ENCODE measurements around the gene TCERG1.

TCERG1 gene

GRCh38 chr5:146446861-146447733, at the start of gene TCERG1:
TCERG1 (plus strand) TSS chr5:146447333; CDS start chr5:146447350, 17 bp downstream.
- in situ Hi-C loops (cut with MboI; ENCODE audit: low sequenced_read_pairs): no loop called here

- in situ Hi-C loops (cut with MboI; ENCODE audit: low sequenced_read_pairs): no loop called here
Observed at GRCh38 chr5:146398826-146399225, 48.3 kb upstream of the TCERG1 start.

- in situ Hi-C loops (cut with MboI; ENCODE audit: low sequenced_read_pairs): no loop called here
Observed at GRCh38 chr5:146399481-146399880, 47.7 kb upstream of the TCERG1 start.

- in situ Hi-C loops (cut with MboI; ENCODE audit: low sequenced_read_pairs): no loop called here
Observed at GRCh38 chr5:146400201-146400600, 46.9 kb upstream of the TCERG1 start.

GRCh38 chr5:146401021-146401420, 46.1 kb upstream of the TCERG1 start:
- in situ Hi-C loops (cut with MboI; ENCODE audit: low sequenced_read_pairs): no loop called here

GRCh38 chr5:146402949-146403348, 44.2 kb upstream of the TCERG1 start:
- in situ Hi-C loops (cut with MboI; ENCODE audit: low sequenced_read_pairs): no loop called here

GRCh38 chr5:146409054-146409671, 38.0 kb upstream of the TCERG1 start:
- in situ Hi-C loops (cut with MboI; ENCODE audit: low sequenced_read_pairs): no loop called here

- in situ Hi-C loops (cut with MboI; ENCODE audit: low sequenced_read_pairs): no loop called here
Observed at GRCh38 chr5:146410272-146410671, 36.9 kb upstream of the TCERG1 start.

- in situ Hi-C loops (cut with MboI; ENCODE audit: low sequenced_read_pairs): no loop called here
Observed at GRCh38 chr5:146419696-146420095, 27.4 kb upstream of the TCERG1 start.

GRCh38 chr5:146425023-146425422, 22.1 kb upstream of the TCERG1 start:
- in situ Hi-C loops (cut with MboI; ENCODE audit: low sequenced_read_pairs): no loop called here

GRCh38 chr5:146426305-146426704, 20.8 kb upstream of the TCERG1 start:
- in situ Hi-C loops (cut with MboI; ENCODE audit: low sequenced_read_pairs): no loop called here

GRCh38 chr5:146426853-146427618, 20.1 kb upstream of the TCERG1 start:
- in situ Hi-C loops (cut with MboI; ENCODE audit: low sequenced_read_pairs): no loop called here

GRCh38 chr5:146427619-146427997, 19.5 kb upstream of the TCERG1 start:
- in situ Hi-C loops (cut with MboI; ENCODE audit: low sequenced_read_pairs): no loop called here

- in situ Hi-C loops (cut with MboI; ENCODE audit: low sequenced_read_pairs): no loop called here
Observed at GRCh38 chr5:146428658-146429057, 18.5 kb upstream of the TCERG1 start.

GRCh38 chr5:146440353-146440752, 6.8 kb upstream of the TCERG1 start:
- in situ Hi-C loops (cut with MboI; ENCODE audit: low sequenced_read_pairs): no loop called here

- in situ Hi-C loops (cut with MboI; ENCODE audit: low sequenced_read_pairs): no loop called here
Observed at GRCh38 chr5:146440870-146441495, 6.2 kb upstream of the TCERG1 start.

GRCh38 chr5:146441896-146442295, 5.2 kb upstream of the TCERG1 start:
- in situ Hi-C loops (cut with MboI; ENCODE audit: low sequenced_read_pairs): no loop called here

GRCh38 chr5:146447734-146448380, 724 bp downstream of the TCERG1 start:
- in situ Hi-C loops (cut with MboI; ENCODE audit: low sequenced_read_pairs): no loop called here

- in situ Hi-C loops (cut with MboI; ENCODE audit: low sequenced_read_pairs): no loop called here
Observed at GRCh38 chr5:146448783-146449519, 1.8 kb downstream of the TCERG1 start.

- in situ Hi-C loops (cut with MboI; ENCODE audit: low sequenced_read_pairs): no loop called here
Observed at GRCh38 chr5:146450002-146450401, 2.9 kb downstream of the TCERG1 start.

Measured in hTERT RPE-1 (cell line).